Ishikawa (cell line): ENCODE data around the gene RIPOR2.

Experiments used
- CEBPB ChIP-seq: IDR thresholded peaks from 2 replicates; pipeline ENCODE4 v1.6.1; 2012
- CREB1 ChIP-seq: IDR thresholded peaks from 2 replicates; pipeline ENCODE4 v1.6.1; 2012; ENCODE audit warnings: low read depth
- EGR1 ChIP-seq: IDR thresholded peaks from 2 replicates; pipeline ENCODE4 v1.6.1; 2012
- EP300 ChIP-seq: IDR thresholded peaks from 2 replicates; pipeline ENCODE4 v1.6.1; 2012; ENCODE audit warnings: borderline replicate concordance
- FOXM1 ChIP-seq: IDR thresholded peaks from 2 replicates; pipeline ENCODE4 v1.6.1; 2012; ENCODE audit warnings: low read depth, borderline replicate concordance
- MAX ChIP-seq: IDR thresholded peaks from 2 replicates; pipeline ENCODE4 v1.6.1; 2012
- NFIC ChIP-seq: IDR thresholded peaks from 2 replicates; pipeline ENCODE4 v1.6.1; 2012
- RAD21 ChIP-seq: IDR thresholded peaks from 2 replicates; pipeline ENCODE4 v1.6.1; 2012; ENCODE audit warnings: low read depth
- REST ChIP-seq: IDR thresholded peaks from 2 replicates; pipeline ENCODE4 v1.6.1; 2012; ENCODE audit warnings: low read depth, mild to moderate bottlenecking
- TAF1 ChIP-seq: IDR thresholded peaks from 2 replicates; pipeline ENCODE4 v1.6.1; 2012; ENCODE audit warnings: low read depth, mild to moderate bottlenecking
- TCF12 ChIP-seq: IDR thresholded peaks from 2 replicates; pipeline ENCODE4 v1.6.1; 2012; ENCODE audit warnings: low read depth
- TEAD4 ChIP-seq: IDR thresholded peaks from 2 replicates; pipeline ENCODE4 v1.6.1; 2012
- USF1 ChIP-seq: IDR thresholded peaks from 2 replicates; pipeline ENCODE4 v1.6.1; 2012
- YY1 ChIP-seq: IDR thresholded peaks from 2 replicates; pipeline ENCODE4 v1.6.1; 2012; ENCODE audit warnings: low read depth
- ZBTB7A ChIP-seq: IDR thresholded peaks from 2 replicates; pipeline ENCODE4 v1.6.1; 2012; ENCODE audit warnings: low read depth

The RIPOR2 gene

GRCh38 chr6:24919056-24919892 lies 16.5 kb downstream of the RIPOR2 start:
- TF ChIP-seq CEBPB (no peak), NFIC (no peak), TCF12 (no peak)

- TF ChIP-seq TCF12 (no peak), CEBPB (no peak), YY1 (no peak), CREB1 (no peak), ZBTB7A (no peak), RAD21 (no peak), TEAD4 (no peak), TAF1 (no peak), REST (no peak), EP300 (no peak), EGR1 (no peak), FOXM1 (no peak), MAX (no peak), USF1 (no peak), NFIC (no peak)
Observed at GRCh38 chr6:24918641-24919055, 17.1 kb downstream of the RIPOR2 start.

- TF ChIP-seq FOXM1, result no peak
- no peak for TF ChIP-seq TAF1
- TF ChIP-seq YY1, result no peak
- no peak for TF ChIP-seq EGR1
- no peak for TF ChIP-seq CREB1
- TF ChIP-seq CEBPB, result no peak
- TF ChIP-seq TEAD4, result no peak
- no peak for TF ChIP-seq RAD21
- no peak for TF ChIP-seq NFIC
- no peak for TF ChIP-seq TCF12
- TF ChIP-seq EP300, result no peak
- TF ChIP-seq REST, result no peak
- no peak for TF ChIP-seq MAX
Observed at GRCh38 chr6:24916496-24916895, 19.3 kb downstream of the RIPOR2 start.

- TF ChIP-seq FOXM1 (no peak), CEBPB (no peak), CREB1 (no peak), USF1 (no peak), ZBTB7A (no peak), NFIC (no peak), YY1 (no peak), TCF12 (no peak), REST (no peak), RAD21 (no peak), EGR1 (no peak), EP300 (no peak), MAX (no peak), TEAD4 (no peak), TAF1 (no peak)
Observed at GRCh38 chr6:24915641-24916040, 20.1 kb downstream of the RIPOR2 start.
